Measurements from ENCODE around the gene HPN. TPM values are rescaled to one million over a fixed set of nuclear protein-coding genes. Genes with fewer than 3 reads are reported as not detected.

The HPN gene
- total and polyA plus RNA-seq, 2 of the 13 experiments (the other 11 are each of a cell fraction or from before 2014, with no cell fraction given) = 46.7 to 261 TPM

DNA sequence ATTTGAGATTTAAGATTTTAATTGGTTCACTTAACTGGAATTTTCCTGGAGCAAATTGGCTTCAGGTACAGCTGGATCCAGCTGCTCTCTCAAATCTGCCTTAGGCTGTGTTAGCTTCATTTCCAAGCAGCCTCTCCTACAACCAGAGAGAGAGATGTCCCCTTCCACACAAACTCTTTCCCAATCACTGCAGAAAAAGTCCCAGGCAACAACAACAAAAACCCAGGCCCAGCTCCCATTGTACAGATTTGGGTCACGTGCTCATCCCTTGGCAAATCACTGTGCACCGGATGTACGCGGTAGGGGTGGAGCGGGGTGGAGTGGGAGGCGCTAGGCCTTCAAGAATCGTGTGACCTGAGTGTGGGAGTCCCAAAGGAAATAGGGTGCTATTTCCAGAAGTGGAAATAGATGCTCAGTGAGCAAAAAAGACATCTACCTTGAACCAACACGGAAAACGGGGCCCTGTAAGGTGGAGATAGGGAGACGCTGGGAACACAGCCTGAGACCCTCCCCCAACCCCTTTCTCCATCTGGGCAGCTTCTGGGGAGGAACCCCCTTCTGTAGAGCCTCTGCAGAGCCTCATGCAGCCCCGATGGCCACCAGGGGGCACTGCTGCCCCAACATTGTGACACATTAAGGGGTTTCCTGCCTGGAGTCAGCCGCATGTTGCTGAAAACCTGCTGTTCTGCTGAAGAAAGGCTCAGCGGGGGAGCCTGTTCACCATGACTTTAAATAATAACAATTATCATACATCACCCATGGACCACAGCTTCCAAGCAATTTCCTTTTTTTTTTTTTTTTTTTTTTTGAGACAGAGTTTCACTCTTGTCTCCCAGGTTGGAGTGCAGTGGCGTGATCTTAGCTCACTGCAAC lies 25.4 kb downstream of the HPN start (continued):
- TF ChIP-seq, protein P1, sequence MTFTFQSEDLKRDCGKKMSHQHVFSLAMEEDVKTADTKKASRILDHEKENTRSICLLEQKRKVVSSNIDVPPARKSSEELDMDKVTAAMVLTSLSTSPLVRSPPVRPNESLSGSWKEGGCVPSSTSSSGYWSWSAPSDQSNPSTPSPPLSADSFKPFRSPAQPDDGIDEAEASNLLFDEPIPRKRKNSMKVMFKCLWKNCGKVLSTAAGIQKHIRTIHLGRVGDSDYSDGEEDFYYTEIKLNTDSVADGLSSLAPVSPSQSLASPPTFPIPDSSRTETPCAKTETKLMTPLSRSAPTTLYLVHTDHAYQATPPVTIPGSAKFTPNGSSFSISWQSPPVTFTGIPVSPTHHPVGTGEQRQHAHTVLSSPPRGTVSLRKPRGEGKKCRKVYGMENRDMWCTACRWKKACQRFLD (CRISPR knock-in tag; IDR thresholded peaks at IDR 0.05; ENCODE audit: borderline replicate concordance) = no peak
- TF ChIP-seq MEF2D (CRISPR knock-in tag; IDR thresholded peaks at IDR 0.05) = peak; percentile 54; the same call in 1 of the 2 replicates
- no peak for TF ChIP-seq RFX1 (IDR thresholded peaks at IDR 0.05)
- TF ChIP-seq, protein P2, sequence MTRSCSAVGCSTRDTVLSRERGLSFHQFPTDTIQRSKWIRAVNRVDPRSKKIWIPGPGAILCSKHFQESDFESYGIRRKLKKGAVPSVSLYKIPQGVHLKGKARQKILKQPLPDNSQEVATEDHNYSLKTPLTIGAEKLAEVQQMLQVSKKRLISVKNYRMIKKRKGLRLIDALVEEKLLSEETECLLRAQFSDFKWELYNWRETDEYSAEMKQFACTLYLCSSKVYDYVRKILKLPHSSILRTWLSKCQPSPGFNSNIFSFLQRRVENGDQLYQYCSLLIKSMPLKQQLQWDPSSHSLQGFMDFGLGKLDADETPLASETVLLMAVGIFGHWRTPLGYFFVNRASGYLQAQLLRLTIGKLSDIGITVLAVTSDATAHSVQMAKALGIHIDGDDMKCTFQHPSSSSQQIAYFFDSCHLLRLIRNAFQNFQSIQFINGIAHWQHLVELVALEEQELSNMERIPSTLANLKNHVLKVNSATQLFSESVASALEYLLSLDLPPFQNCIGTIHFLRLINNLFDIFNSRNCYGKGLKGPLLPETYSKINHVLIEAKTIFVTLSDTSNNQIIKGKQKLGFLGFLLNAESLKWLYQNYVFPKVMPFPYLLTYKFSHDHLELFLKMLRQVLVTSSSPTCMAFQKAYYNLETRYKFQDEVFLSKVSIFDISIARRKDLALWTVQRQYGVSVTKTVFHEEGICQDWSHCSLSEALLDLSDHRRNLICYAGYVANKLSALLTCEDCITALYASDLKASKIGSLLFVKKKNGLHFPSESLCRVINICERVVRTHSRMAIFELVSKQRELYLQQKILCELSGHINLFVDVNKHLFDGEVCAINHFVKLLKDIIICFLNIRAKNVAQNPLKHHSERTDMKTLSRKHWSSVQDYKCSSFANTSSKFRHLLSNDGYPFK (CRISPR knock-in tag; IDR thresholded peaks at IDR 0.05; ENCODE audit: borderline replicate concordance) = no peak; the same call in 1 of the 2 replicates
- TF ChIP-seq HMG20B (CRISPR knock-in tag; conservative IDR thresholded peaks at IDR 0.05) = no peak
- no peak for TF ChIP-seq ARID2 (CRISPR knock-in tag; IDR thresholded peaks at IDR 0.05; ENCODE audit: borderline replicate concordance)
- TF ChIP-seq LCORL (IDR thresholded peaks at IDR 0.05) = no peak
- 0 out of 2 replicates have a peak, but pooled peaks have one; percentile 30 for TF ChIP-seq LCORL (CRISPR knock-in tag; IDR thresholded peaks at IDR 0.05)
- TF ChIP-seq, protein P3, sequence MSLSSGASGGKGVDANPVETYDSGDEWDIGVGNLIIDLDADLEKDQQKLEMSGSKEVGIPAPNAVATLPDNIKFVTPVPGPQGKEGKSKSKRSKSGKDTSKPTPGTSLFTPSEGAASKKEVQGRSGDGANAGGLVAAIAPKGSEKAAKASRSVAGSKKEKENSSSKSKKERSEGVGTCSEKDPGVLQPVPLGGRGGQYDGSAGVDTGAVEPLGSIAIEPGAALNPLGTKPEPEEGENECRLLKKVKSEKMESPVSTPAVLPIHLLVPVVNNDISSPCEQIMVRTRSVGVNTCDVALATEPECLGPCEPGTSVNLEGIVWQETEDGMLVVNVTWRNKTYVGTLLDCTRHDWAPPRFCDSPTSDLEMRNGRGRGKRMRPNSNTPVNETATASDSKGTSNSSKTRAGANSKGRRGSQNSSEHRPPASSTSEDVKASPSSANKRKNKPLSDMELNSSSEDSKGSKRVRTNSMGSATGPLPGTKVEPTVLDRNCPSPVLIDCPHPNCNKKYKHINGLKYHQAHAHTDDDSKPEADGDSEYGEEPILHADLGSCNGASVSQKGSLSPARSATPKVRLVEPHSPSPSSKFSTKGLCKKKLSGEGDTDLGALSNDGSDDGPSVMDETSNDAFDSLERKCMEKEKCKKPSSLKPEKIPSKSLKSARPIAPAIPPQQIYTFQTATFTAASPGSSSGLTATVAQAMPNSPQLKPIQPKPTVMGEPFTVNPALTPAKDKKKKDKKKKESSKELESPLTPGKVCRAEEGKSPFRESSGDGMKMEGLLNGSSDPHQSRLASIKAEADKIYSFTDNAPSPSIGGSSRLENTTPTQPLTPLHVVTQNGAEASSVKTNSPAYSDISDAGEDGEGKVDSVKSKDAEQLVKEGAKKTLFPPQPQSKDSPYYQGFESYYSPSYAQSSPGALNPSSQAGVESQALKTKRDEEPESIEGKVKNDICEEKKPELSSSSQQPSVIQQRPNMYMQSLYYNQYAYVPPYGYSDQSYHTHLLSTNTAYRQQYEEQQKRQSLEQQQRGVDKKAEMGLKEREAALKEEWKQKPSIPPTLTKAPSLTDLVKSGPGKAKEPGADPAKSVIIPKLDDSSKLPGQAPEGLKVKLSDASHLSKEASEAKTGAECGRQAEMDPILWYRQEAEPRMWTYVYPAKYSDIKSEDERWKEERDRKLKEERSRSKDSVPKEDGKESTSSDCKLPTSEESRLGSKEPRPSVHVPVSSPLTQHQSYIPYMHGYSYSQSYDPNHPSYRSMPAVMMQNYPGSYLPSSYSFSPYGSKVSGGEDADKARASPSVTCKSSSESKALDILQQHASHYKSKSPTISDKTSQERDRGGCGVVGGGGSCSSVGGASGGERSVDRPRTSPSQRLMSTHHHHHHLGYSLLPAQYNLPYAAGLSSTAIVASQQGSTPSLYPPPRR (CRISPR knock-in tag; IDR thresholded peaks at IDR 0.05; ENCODE audit: borderline replicate concordance) = no peak
- no peak for TF ChIP-seq NCOR1 (IDR thresholded peaks at IDR 0.05; ENCODE audit: borderline replicate concordance, low read length)
- TF ChIP-seq, protein P4, sequence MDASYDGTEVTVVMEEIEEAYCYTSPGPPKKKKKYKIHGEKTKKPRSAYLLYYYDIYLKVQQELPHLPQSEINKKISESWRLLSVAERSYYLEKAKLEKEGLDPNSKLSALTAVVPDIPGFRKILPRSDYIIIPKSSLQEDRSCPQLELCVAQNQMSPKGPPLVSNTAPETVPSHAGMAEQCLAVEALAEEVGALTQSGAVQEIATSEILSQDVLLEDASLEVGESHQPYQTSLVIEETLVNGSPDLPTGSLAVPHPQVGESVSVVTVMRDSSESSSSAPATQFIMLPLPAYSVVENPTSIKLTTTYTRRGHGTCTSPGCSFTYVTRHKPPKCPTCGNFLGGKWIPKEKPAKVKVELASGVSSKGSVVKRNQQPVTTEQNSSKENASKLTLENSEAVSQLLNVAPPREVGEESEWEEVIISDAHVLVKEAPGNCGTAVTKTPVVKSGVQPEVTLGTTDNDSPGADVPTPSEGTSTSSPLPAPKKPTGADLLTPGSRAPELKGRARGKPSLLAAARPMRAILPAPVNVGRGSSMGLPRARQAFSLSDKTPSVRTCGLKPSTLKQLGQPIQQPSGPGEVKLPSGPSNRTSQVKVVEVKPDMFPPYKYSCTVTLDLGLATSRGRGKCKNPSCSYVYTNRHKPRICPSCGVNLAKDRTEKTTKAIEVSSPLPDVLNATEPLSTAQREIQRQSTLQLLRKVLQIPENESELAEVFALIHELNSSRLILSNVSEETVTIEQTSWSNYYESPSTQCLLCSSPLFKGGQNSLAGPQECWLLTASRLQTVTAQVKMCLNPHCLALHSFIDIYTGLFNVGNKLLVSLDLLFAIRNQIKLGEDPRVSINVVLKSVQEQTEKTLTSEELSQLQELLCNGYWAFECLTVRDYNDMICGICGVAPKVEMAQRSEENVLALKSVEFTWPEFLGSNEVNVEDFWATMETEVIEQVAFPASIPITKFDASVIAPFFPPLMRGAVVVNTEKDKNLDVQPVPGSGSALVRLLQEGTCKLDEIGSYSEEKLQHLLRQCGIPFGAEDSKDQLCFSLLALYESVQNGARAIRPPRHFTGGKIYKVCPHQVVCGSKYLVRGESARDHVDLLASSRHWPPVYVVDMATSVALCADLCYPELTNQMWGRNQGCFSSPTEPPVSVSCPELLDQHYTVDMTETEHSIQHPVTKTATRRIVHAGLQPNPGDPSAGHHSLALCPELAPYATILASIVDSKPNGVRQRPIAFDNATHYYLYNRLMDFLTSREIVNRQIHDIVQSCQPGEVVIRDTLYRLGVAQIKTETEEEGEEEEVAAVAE (CRISPR knock-in tag; IDR thresholded peaks at IDR 0.05; ENCODE audit: borderline replicate concordance) = no peak
- TF ChIP-seq RXRB (CRISPR knock-in tag; IDR thresholded peaks at IDR 0.05; ENCODE audit: borderline replicate concordance) = 0 out of 2 replicates have a peak, but pooled peaks have one; percentile 36
- no peak for TF ChIP-seq ZNF550 (CRISPR knock-in tag; IDR thresholded peaks at IDR 0.05; ENCODE audit: borderline replicate concordance)
- TF ChIP-seq TEAD3 (CRISPR knock-in tag; optimal IDR thresholded peaks at IDR 0.05; ENCODE audit: borderline replicate concordance) = no peak
- no peak for TF ChIP-seq ZNF30 (CRISPR knock-in tag; IDR thresholded peaks at IDR 0.05)
